ENCODE data around the gene DOCK1.

Gene DOCK1

GRCh38 chr10:127440371-127440770 lies 535.1 kb downstream of the DOCK1 start:
- TF ChIP-seq CTCF (IDR thresholded peaks at IDR 0.05; ENCODE audit: insufficient read depth, low read depth, low read length, missing control alignments), result no peak
- DNase-seq (ENCODE audit: low read depth), result no peak
- no peak overlapping the region for H3K4me3 ChIP-seq (ENCODE audit: low read length)

GRCh38 chr10:127441350-127442219 lies 536.4 kb downstream of the DOCK1 start:
- TF ChIP-seq CTCF (IDR thresholded peaks at IDR 0.05; ENCODE audit: insufficient read depth, low read depth, low read length, missing control alignments), result no peak
- H3K4me3 ChIP-seq (ENCODE audit: low read length), result no peak overlapping the region
- no peak for DNase-seq (ENCODE audit: low read depth)

GRCh38 chr10:127442220-127442525 lies 536.9 kb downstream of the DOCK1 start:
- H3K4me3 ChIP-seq (ENCODE audit: low read length), result no peak overlapping the region

GRCh38 chr10:127444155-127444554 lies 538.9 kb downstream of the DOCK1 start:
- no peak for TF ChIP-seq CTCF (IDR thresholded peaks at IDR 0.05; ENCODE audit: insufficient read depth, low read depth, low read length, missing control alignments)
- DNase-seq (ENCODE audit: low read depth), result no peak
- H3K4me3 ChIP-seq (ENCODE audit: low read length), result no peak overlapping the region

More at GRCh38 chr10:127442220-127442525, 536.9 kb downstream of the DOCK1 start:
- no peak for TF ChIP-seq CTCF (IDR thresholded peaks at IDR 0.05; ENCODE audit: insufficient read depth, low read depth, low read length, missing control alignments)
- no peak for DNase-seq (ENCODE audit: low read depth)

GRCh38 chr10:127447197-127447596 lies 542.0 kb downstream of the DOCK1 start:
- no peak for TF ChIP-seq CTCF (IDR thresholded peaks at IDR 0.05; ENCODE audit: insufficient read depth, low read depth, low read length, missing control alignments)
- no peak for DNase-seq (ENCODE audit: low read depth)
- no peak overlapping the region for H3K4me3 ChIP-seq (ENCODE audit: low read length)

GRCh38 chr10:127449490-127449889 lies 544.3 kb downstream of the DOCK1 start:
- no peak for DNase-seq (ENCODE audit: low read depth)
- no peak overlapping the region for H3K4me3 ChIP-seq (ENCODE audit: low read length)
- no peak for TF ChIP-seq CTCF (IDR thresholded peaks at IDR 0.05; ENCODE audit: insufficient read depth, low read depth, low read length, missing control alignments)

GRCh38 chr10:127450644-127451043 lies 545.4 kb downstream of the DOCK1 start:
- TF ChIP-seq CTCF (IDR thresholded peaks at IDR 0.05; ENCODE audit: insufficient read depth, low read depth, low read length, missing control alignments), result no peak
- DNase-seq (ENCODE audit: low read depth), result no peak
- H3K4me3 ChIP-seq (ENCODE audit: low read length), result no peak overlapping the region

All from epithelial cell of esophagus (primary cell).